IMR-90 (cell line): ENCODE results near the gene ORAI1. TPM values are rescaled to one million over a fixed set of nuclear protein-coding genes. Genes with fewer than 3 reads are reported as not detected.

Experiments used
- ATAC-seq: fragments of 200-7000 bp; cut with Tn5 transposase; 2 replicates; pipeline ENCODE4 v1.9.1; 2020; ENCODE audit warnings: low read depth, mild to moderate bottlenecking, moderate library complexity
- BruUV-seq: library from RNA; stranded (reverse); fragments of 400-500 nt; replicated peaks from 2 replicates; lab custom pipeline; 2021; lab: Mats Ljungman, UMichigan
- CTCF ChIA-PET: fragments of 300-600 bp; formaldehyde crosslinking; extraction: SDS; loops from one replicate; lab custom pipeline; 2021; ENCODE audit warnings: antibody characterized with exemption; lab: Yijun Ruan, JAX
- POLR2A ChIA-PET: fragments of 300-600 bp; sonication (Branson Sonifier 250); formaldehyde crosslinking; loops from one replicate; lab custom pipeline; 2022; ENCODE audit warnings: antibody characterized with exemption; ENCODE audit not compliant: unreplicated experiment; lab: Charles Lee
- DNase-seq: peaks from one replicate; pipeline ENCODE4 v3.0.0; 2013
- H2AFZ ChIP-seq: replicated peaks from 2 replicates; pipeline ENCODE3; 2013; ENCODE audit warnings: low read length, mild to moderate bottlenecking; ENCODE audit not compliant: poor library complexity
- H2AK5ac ChIP-seq: 2 replicates; pipeline ENCODE4 v1.6.1; 2013; ENCODE audit warnings: low read depth, low read length, inconsistent platforms
- H2AK9ac ChIP-seq: replicated peaks from 2 replicates; pipeline ENCODE3; 2013; ENCODE audit warnings: mild to moderate bottlenecking, low read depth, low read length, moderate library complexity; ENCODE audit not compliant: poor library complexity
- H2BK120ac ChIP-seq: 2 replicates; pipeline ENCODE4 v1.6.1; 2013; ENCODE audit warnings: low read depth, low read length, inconsistent platforms
- H2BK15ac ChIP-seq: 3 replicates; pipeline ENCODE4 v1.6.1; 2013; ENCODE audit warnings: low read depth, low read length, inconsistent platforms
- H2BK20ac ChIP-seq: 2 replicates; pipeline ENCODE4 v1.6.1; 2013; ENCODE audit warnings: low read depth, mild to moderate bottlenecking, inconsistent platforms, low read length, moderate library complexity
- H2BK5ac ChIP-seq: 2 replicates; pipeline ENCODE4 v1.6.1; 2013; ENCODE audit warnings: mild to moderate bottlenecking, low read depth, low read length, inconsistent platforms; ENCODE audit not compliant: poor library complexity, severe bottlenecking
- H3K14ac ChIP-seq: replicated peaks from 2 replicates; pipeline ENCODE4 v1.6.1; 2013; ENCODE audit warnings: low read depth, low read length, inconsistent platforms
- H3K18ac ChIP-seq: 2 replicates; pipeline ENCODE4 v1.6.1; 2013; ENCODE audit warnings: low read depth, low read length, control low read depth
- H3K23ac ChIP-seq: 2 replicates; pipeline ENCODE4 v1.6.1; 2013; ENCODE audit warnings: low read depth, low read length, inconsistent platforms
- H3K27ac ChIP-seq: 2 replicates; pipeline ENCODE4 v1.5.1; 2013; ENCODE audit warnings: mild to moderate bottlenecking, control low read depth, low read length; ENCODE audit not compliant: insufficient read depth
- H3K27me3 ChIP-seq: 2 replicates; pipeline ENCODE4 v1.6.1; 2013; ENCODE audit warnings: low read length; ENCODE audit not compliant: control insufficient read depth, insufficient read depth
- H3K36me3 ChIP-seq: 2 replicates; pipeline ENCODE4 v1.6.1; 2013; ENCODE audit warnings: low read length, mixed read lengths; ENCODE audit not compliant: control insufficient read depth, insufficient read depth
- H3K4ac ChIP-seq: 2 replicates; pipeline ENCODE4 v1.6.1; 2013; ENCODE audit warnings: low read depth, low read length, inconsistent platforms
- H3K4me1 ChIP-seq: 2 replicates; pipeline ENCODE4 v1.6.1; 2013; ENCODE audit warnings: low read length, mixed read lengths; ENCODE audit not compliant: control insufficient read depth, insufficient read depth
- H3K4me2 ChIP-seq: 2 replicates; pipeline ENCODE4 v1.6.1; 2013; ENCODE audit warnings: low read depth, mild to moderate bottlenecking, control low read depth, low read length, moderate library complexity
- H3K4me3 ChIP-seq: 2 replicates; pipeline ENCODE4 v1.5.1; 2013; ENCODE audit warnings: low read depth, mild to moderate bottlenecking, control low read depth, low read length, moderate library complexity; ENCODE audit not compliant: insufficient read depth
- H3K56ac ChIP-seq: 2 replicates; pipeline ENCODE4 v1.6.1; 2013; ENCODE audit warnings: low read length, inconsistent platforms; ENCODE audit not compliant: insufficient read depth; ENCODE audit errors: extremely low read depth
- H3K79me1 ChIP-seq, 2 experiments: 2 replicates each; pipeline ENCODE4 v1.6.1; 2013; ENCODE audit warnings: low read length in 2 of 2, inconsistent platforms in 1 of 2, low read depth in 1 of 2
- H3K9ac ChIP-seq: 2 replicates; pipeline ENCODE4 v1.6.1; 2013; ENCODE audit warnings: low read depth, low read length, control low read depth
- H3K9me1 ChIP-seq: 2 replicates; pipeline ENCODE4 v1.6.1; 2013; ENCODE audit warnings: low read length, inconsistent platforms; ENCODE audit not compliant: insufficient read depth
- H3K9me3 ChIP-seq: 2 replicates; pipeline ENCODE4 v1.6.1; 2013; ENCODE audit warnings: low read length; ENCODE audit not compliant: control insufficient read depth, insufficient read depth
- H4K20me1 ChIP-seq: 2 replicates; pipeline ENCODE4 v1.6.1; 2013; ENCODE audit warnings: low read length, inconsistent platforms; ENCODE audit not compliant: insufficient read depth
- H4K5ac ChIP-seq: 2 replicates; pipeline ENCODE4 v1.6.1; 2013; ENCODE audit warnings: mild to moderate bottlenecking, low read depth, low read length, control low read depth
- H4K8ac ChIP-seq, 2 experiments: 2 replicates each; pipeline ENCODE4 v1.6.1; 2013; ENCODE audit warnings: low read depth in 2 of 2, low read length in 2 of 2, control low read depth in 1 of 2, inconsistent platforms in 1 of 2
- H4K91ac ChIP-seq: 2 replicates; pipeline ENCODE4 v1.6.1; 2013; ENCODE audit warnings: low read depth, low read length, inconsistent platforms; ENCODE audit not compliant: insufficient read depth
- BHLHE40 ChIP-seq: fragments of 150-350 bp; IDR thresholded peaks from 2 replicates; pipeline ENCODE4 v1.6.1; 2016; ENCODE audit warnings: mild to moderate bottlenecking, low read depth, low read length
- CEBPB ChIP-seq: IDR thresholded peaks from 2 replicates; pipeline ENCODE4 v1.6.1; 2012; ENCODE audit warnings: low read depth, low read length, improper control_type of control experiment
- CHD1 ChIP-seq: IDR thresholded peaks from 2 replicates; pipeline ENCODE4 v1.6.1; 2012; ENCODE audit warnings: low read depth, low read length, improper control_type of control experiment
- CTCF ChIP-seq: conservative IDR thresholded peaks from 2 replicates; pipeline ENCODE4 v1.5.1; 2012; ENCODE audit warnings: mild to moderate bottlenecking, low read depth, low read length, improper control_type of control experiment
- FOS ChIP-seq: fragments of 150-350 bp; IDR thresholded peaks from 2 replicates; pipeline ENCODE4 v1.6.1; 2016; ENCODE audit warnings: low read depth, low read length
- MAFK ChIP-seq: IDR thresholded peaks from 2 replicates; pipeline ENCODE4 v1.6.1; 2012; ENCODE audit warnings: low read depth, low read length, improper control_type of control experiment
- MAZ ChIP-seq: IDR thresholded peaks from 2 replicates; pipeline ENCODE4 v1.6.1; 2012; ENCODE audit warnings: low read depth, mild to moderate bottlenecking, low read length, improper control_type of control experiment, moderate library complexity, borderline replicate concordance
- MXI1 ChIP-seq: IDR thresholded peaks from 2 replicates; pipeline ENCODE4 v1.6.1; 2012; ENCODE audit warnings: low read depth, mild to moderate bottlenecking, low read length, moderate library complexity, borderline replicate concordance
- NFE2L2 ChIP-seq: fragments of 150-350 bp; IDR thresholded peaks from 2 replicates; pipeline ENCODE4 v1.6.1; 2016; ENCODE audit warnings: low read depth, mild to moderate bottlenecking, low read length
- POLR2A ChIP-seq: IDR thresholded peaks from 2 replicates; pipeline ENCODE4 v1.6.1; 2012; ENCODE audit warnings: mild to moderate bottlenecking, low read depth, low read length
- RAD21 ChIP-seq: IDR thresholded peaks from 2 replicates; pipeline ENCODE4 v1.6.1; 2012; ENCODE audit warnings: low read length, improper control_type of control experiment
- RCOR1 ChIP-seq: IDR thresholded peaks from 2 replicates; pipeline ENCODE4 v1.6.1; 2012; ENCODE audit warnings: mild to moderate bottlenecking, low read length, improper control_type of control experiment; ENCODE audit not compliant: insufficient replicate concordance
- RFX5 ChIP-seq: IDR thresholded peaks from 2 replicates; pipeline ENCODE4 v1.8.0; 2012; ENCODE audit warnings: low read depth, mild to moderate bottlenecking, low read length, moderate library complexity
- SMC3 ChIP-seq: fragments of 150-350 bp; IDR thresholded peaks from 2 replicates; pipeline ENCODE4 v1.6.1; 2016; ENCODE audit warnings: low read depth, mild to moderate bottlenecking, antibody characterized with exemption, low read length, moderate library complexity
- USF2 ChIP-seq: fragments of 150-350 bp; IDR thresholded peaks from 2 replicates; pipeline ENCODE4 v1.6.1; 2017; ENCODE audit warnings: mild to moderate bottlenecking, antibody characterized with exemption, low read length, low read depth
- WGBS, 2 experiments: methylation state at CpG; one replicate each; pipeline versions ENCODE4 v1.1.5 to v1.1.7; 2013; ENCODE audit warnings: missing lambda C conversion rate in 2 of 2; ENCODE audit not compliant: insufficient read length in 1 of 2; ENCODE audit errors: extremely low coverage in 2 of 2; 5-methylcytosine and 5-hydroxymethylcytosine counted together
- dilution Hi-C: fragments of 300-500 bp; cut with HindIII; formaldehyde crosslinking; loops from one replicate; pipeline ENCODE4 v1.14.3; 2018; ENCODE audit warnings: low sequenced_read_pairs; ENCODE audit not compliant: unreplicated experiment
- in situ Hi-C: fragments of 300-500 bp; cut with MboI; formaldehyde crosslinking; loops from 3 replicates; pipeline ENCODE4 v1.14.3; 2019; ENCODE audit warnings: low sequenced_read_pairs, inconsistent platforms, mixed read lengths
- intact Hi-C: fragments of 100-400 bp; cut with micrococcal nuclease; formaldehyde crosslinking; loops from 2 replicates; pipeline ENCODE4 v1.10.0; 2022
- polyA plus RNA-seq, 3 experiments: library from polyadenylated mRNA; depleted of rRNA; stranded (reverse); fragments of >200 nt; gene quantifications; 2 replicates each; pipeline ENCODE4 v1.2.3, GENCODE V29; 2012; ENCODE audit warnings: low replicate concordance in 1 of 3
- total RNA-seq: library from RNA; depleted of rRNA; stranded (reverse); fragments of >200 nt; gene quantifications from 2 replicates; pipeline ENCODE4 v1.2.3, GENCODE V29; 2012
- TF ChIP-seq, protein P1 (sequence below): fragments of 150-350 bp; IDR thresholded peaks from 2 replicates; pipeline ENCODE4 v1.6.1; 2016; ENCODE audit warnings: low read depth, mild to moderate bottlenecking, low read length, moderate library complexity, borderline replicate concordance

The ORAI1 gene
- total and polyA plus RNA-seq, 2 of the 4 experiments (the other 2 are of a cell fraction): 3.9 to 22.7 TPM

DNA sequence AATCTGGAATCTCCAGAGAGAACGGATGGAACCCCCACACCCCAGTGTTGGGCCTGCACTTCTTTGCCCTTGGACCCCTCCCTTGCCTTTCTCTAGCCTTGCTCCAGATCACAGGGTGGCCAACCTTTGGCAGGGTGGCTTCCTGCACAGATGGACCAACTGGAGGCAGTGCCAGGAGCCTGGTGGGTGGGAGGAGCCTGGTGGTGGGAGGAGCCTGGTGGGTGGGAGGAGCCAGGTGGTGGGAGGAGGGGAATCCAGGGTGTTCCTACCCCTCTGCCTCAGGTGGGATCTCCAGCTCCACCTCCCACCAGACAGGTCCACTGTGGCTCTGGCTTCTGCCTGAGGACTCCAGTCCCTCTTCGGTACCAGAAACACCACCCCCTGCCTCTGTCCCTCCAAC lies 15.0 kb upstream of the ORAI1 start:
- intact Hi-C loops: loop anchor here (5.0 kb wide), 1 partner anchor 54 kb away; no protein-coding TSS in a partner anchor
- Histone ChIP-seq H4K8ac (no peak overlapping the region), H2BK120ac (no peak overlapping the region), H3K36me3 (no peaks in the 10 kb centered on the region), H3K4me3 (no peak overlapping the region), H4K91ac (no peak overlapping the region), H3K23ac (no peak overlapping the region), H3K9me1 (no peaks in the 10 kb centered on the region), H3K18ac (no peak overlapping the region), H2BK15ac (0 out of 3 replicates have a peak overlapping the region, but pooled peaks have one; percentile 59), H2BK20ac (no peak overlapping the region), H3K4me1 (peaks cover 4% of the 10 kb centered on the region; the same call in 1 of the 2 replicates), H3K56ac (no peak overlapping the region), H3K79me1 (no peaks in the 10 kb centered on the region), H3K27ac (no peak overlapping the region), H3K14ac (no peak overlapping the region), H3K4me2 (no peak overlapping the region), H2BK5ac (no peak overlapping the region), H3K4ac (no peak overlapping the region), H2AK9ac (no peak overlapping the region), H3K9ac (no peak overlapping the region), H3K9me3 (no peaks in the 10 kb centered on the region), H4K5ac (no peak overlapping the region), H3K27me3 (no peaks in the 10 kb centered on the region), H4K20me1 (no peaks in the 10 kb centered on the region), H2AFZ (no peak overlapping the region), H2AK5ac (no peak overlapping the region)
- in situ Hi-C loops: no loop called here
- ChIA-PET POLR2A (no interaction called here), CTCF (no interaction called here)
- dilution Hi-C loops: no loop called here
- 83% methylated on average over 1 of the region's 2 CpGs; no CpG with 5 or more reads in 1 of the 2 experiments for WGBS, 2 experiments
- TF ChIP-seq BHLHE40: no peak
- no peak for TF ChIP-seq CTCF
- TF ChIP-seq FOS: no peak
- TF ChIP-seq CHD1: no peak
- no peak for TF ChIP-seq SMC3
- no peak for TF ChIP-seq MAFK
- TF ChIP-seq MXI1: no peak
- no peak for TF ChIP-seq RCOR1
- TF ChIP-seq CEBPB: no peak
- no peak for TF ChIP-seq RAD21
- no peak for TF ChIP-seq USF2
- no peak for TF ChIP-seq MAZ
- no peak for TF ChIP-seq NFE2L2
- TF ChIP-seq RFX5: no peak
- TF ChIP-seq POLR2A: no peak
- TF ChIP-seq, protein P1, sequence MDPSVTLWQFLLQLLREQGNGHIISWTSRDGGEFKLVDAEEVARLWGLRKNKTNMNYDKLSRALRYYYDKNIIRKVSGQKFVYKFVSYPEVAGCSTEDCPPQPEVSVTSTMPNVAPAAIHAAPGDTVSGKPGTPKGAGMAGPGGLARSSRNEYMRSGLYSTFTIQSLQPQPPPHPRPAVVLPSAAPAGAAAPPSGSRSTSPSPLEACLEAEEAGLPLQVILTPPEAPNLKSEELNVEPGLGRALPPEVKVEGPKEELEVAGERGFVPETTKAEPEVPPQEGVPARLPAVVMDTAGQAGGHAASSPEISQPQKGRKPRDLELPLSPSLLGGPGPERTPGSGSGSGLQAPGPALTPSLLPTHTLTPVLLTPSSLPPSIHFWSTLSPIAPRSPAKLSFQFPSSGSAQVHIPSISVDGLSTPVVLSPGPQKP: no peak
- ATAC-seq: 0 out of 2 replicates have a peak, but pooled peaks have one; percentile 40
- BruUV-seq: no TSS peak
- DNase-seq: no peak
